DOHH2 (cell line): Measurements from ENCODE around the gene HPSE2.

Source experiments
- H3F3A ChIP-seq: fragments of 200-600 bp; sonication (generic), shearing (Covaris generic); 2 replicates; pipeline ENCODE4 v1.6.0; 2016; ENCODE audit warnings: antibody characterized with exemption, mild to moderate bottlenecking; ENCODE audit not compliant: control insufficient read depth, insufficient read depth
- H3K27ac ChIP-seq: fragments of 200-600 bp; sonication (generic); 2 replicates; pipeline ENCODE4 v1.5.1; 2014; ENCODE audit warnings: low read depth, mild to moderate bottlenecking, low read length, moderate library complexity
- H3K27me3 ChIP-seq: fragments of 200-600 bp; sonication (generic); 2 replicates; pipeline ENCODE4 v1.6.1; 2014; ENCODE audit warnings: mild to moderate bottlenecking, low read length, mixed read lengths; ENCODE audit not compliant: control insufficient read depth
- H3K36me3 ChIP-seq: fragments of 200-600 bp; sonication (generic); 2 replicates; pipeline ENCODE4 v1.6.1; 2014; ENCODE audit warnings: mild to moderate bottlenecking, low read length, moderate library complexity, mixed read lengths; ENCODE audit not compliant: control insufficient read depth
- H3K4me1 ChIP-seq: fragments of 200-600 bp; sonication (generic); 2 replicates; pipeline ENCODE4 v1.6.1; 2014; ENCODE audit warnings: mild to moderate bottlenecking, low read length, mixed read lengths; ENCODE audit not compliant: control insufficient read depth
- H3K4me2 ChIP-seq: fragments of 200-600 bp; sonication (generic); 2 replicates; pipeline ENCODE4 v1.6.0; 2014; ENCODE audit warnings: mild to moderate bottlenecking, low read length, moderate library complexity
- H3K4me3 ChIP-seq: fragments of 200-600 bp; sonication (generic); 2 replicates; pipeline ENCODE4 v1.5.1; 2014; ENCODE audit warnings: mild to moderate bottlenecking, low read length, mixed read lengths
- H3K79me2 ChIP-seq: fragments of 200-600 bp; sonication (generic); 2 replicates; pipeline ENCODE4 v1.6.1; 2014; ENCODE audit warnings: mild to moderate bottlenecking, low read length, mixed read lengths; ENCODE audit not compliant: control insufficient read depth
- H3K9me2 ChIP-seq: fragments of 200-600 bp; sonication (generic); replicated peaks from 2 replicates; pipeline ENCODE4 v1.6.1; 2014; ENCODE audit warnings: mild to moderate bottlenecking, low read length, mixed read lengths; ENCODE audit not compliant: control insufficient read depth
- H3K9me3 ChIP-seq: fragments of 200-600 bp; sonication (generic); 2 replicates; pipeline ENCODE4 v1.6.1; 2014; ENCODE audit warnings: antibody characterized with exemption, low read length, mixed read lengths; ENCODE audit not compliant: control insufficient read depth, insufficient read depth
- H4K20me1 ChIP-seq: fragments of 200-600 bp; sonication (generic); 2 replicates; pipeline ENCODE4 v1.6.0; 2014; ENCODE audit warnings: low read depth, mild to moderate bottlenecking, antibody characterized with exemption, low read length, moderate library complexity; ENCODE audit not compliant: control insufficient read depth, insufficient read depth
- CTCF ChIP-seq: fragments of 200-600 bp; sonication (generic); IDR thresholded peaks from one replicate; pipeline ENCODE4 v1.5.1; 2014; ENCODE audit warnings: antibody characterized with exemption, mild to moderate bottlenecking, low read depth, low read length; ENCODE audit not compliant: poor library complexity, severe bottlenecking
- EZH2phosphoT487 ChIP-seq: fragments of 200-600 bp; sonication (generic); IDR thresholded peaks from 2 replicates; pipeline ENCODE4 v1.6.1; 2017; ENCODE audit warnings: borderline replicate concordance, mild to moderate bottlenecking, antibody characterized with exemption, low read length, moderate library complexity, mixed read lengths

Gene HPSE2

GRCh38 chr10:98414578-98414931 is 821.1 kb downstream of the HPSE2 start:
- H3K4me3 ChIP-seq: peak overlapping the region; percentile 45
- H4K20me1 ChIP-seq: no peaks in the 10 kb centered on the region
- H3K79me2 ChIP-seq: no peaks in the 10 kb centered on the region
- peak overlapping the region; percentile 54 for H3K4me2 ChIP-seq
- peaks cover 8% of the 10 kb centered on the region for H3K4me1 ChIP-seq
- TF ChIP-seq EZH2phosphoT487 (no peak), CTCF (no peak)
- H3F3A ChIP-seq: no peaks in the 10 kb centered on the region
- peaks cover 2% of the 10 kb centered on the region; the same call in 1 of the 2 replicates for H3K36me3 ChIP-seq
- H3K27me3 ChIP-seq: no peaks in the 10 kb centered on the region
- H3K9me2 ChIP-seq: no peaks in the 10 kb centered on the region
- no peak overlapping the region for H3K27ac ChIP-seq
- H3K9me3 ChIP-seq: no peaks in the 10 kb centered on the region

- Histone ChIP-seq H3K4me3 (no peak overlapping the region), H3K36me3 (no peaks in the 10 kb centered on the region), H3K79me2 (no peaks in the 10 kb centered on the region), H3K9me3 (no peaks in the 10 kb centered on the region), H3K9me2 (no peaks in the 10 kb centered on the region), H4K20me1 (no peaks in the 10 kb centered on the region), H3F3A (no peaks in the 10 kb centered on the region), H3K27me3 (no peaks in the 10 kb centered on the region; the same call in none of the 2 replicates), H3K27ac (no peak overlapping the region), H3K4me2 (no peak overlapping the region), H3K4me1 (peaks cover 8% of the 10 kb centered on the region)
- TF ChIP-seq EZH2phosphoT487 (no peak), CTCF (no peak)
These were observed 823.9 kb downstream of the HPSE2 start for GRCh38 chr10:98411768-98412167.

GRCh38 chr10:98411166-98411565 is 824.5 kb downstream of the HPSE2 start:
- TF ChIP-seq EZH2phosphoT487: no peak
- TF ChIP-seq CTCF: no peak
- H3K9me3 ChIP-seq: no peaks in the 10 kb centered on the region
- H4K20me1 ChIP-seq: no peaks in the 10 kb centered on the region

GRCh38 chr10:98410759-98411158 is 824.9 kb downstream of the HPSE2 start:
- no peak overlapping the region for H3K27ac ChIP-seq
- no peak overlapping the region for H3K4me2 ChIP-seq
- H3K9me3 ChIP-seq: no peaks in the 10 kb centered on the region
- peaks cover 8% of the 10 kb centered on the region for H3K4me1 ChIP-seq
- no peaks in the 10 kb centered on the region; the same call in none of the 2 replicates for H3K27me3 ChIP-seq
- H4K20me1 ChIP-seq: no peaks in the 10 kb centered on the region
- H3K4me3 ChIP-seq: no peak overlapping the region
- TF ChIP-seq CTCF (no peak), EZH2phosphoT487 (no peak)
- H3F3A ChIP-seq: no peaks in the 10 kb centered on the region
- no peaks in the 10 kb centered on the region for H3K36me3 ChIP-seq
- H3K79me2 ChIP-seq: no peaks in the 10 kb centered on the region
- H3K9me2 ChIP-seq: no peaks in the 10 kb centered on the region

More at GRCh38 chr10:98411166-98411565, 824.5 kb downstream of the HPSE2 start:
- Histone ChIP-seq H3K4me1 (peaks cover 8% of the 10 kb centered on the region), H3K79me2 (no peaks in the 10 kb centered on the region), H3K36me3 (no peaks in the 10 kb centered on the region), H3K27ac (no peak overlapping the region), H3K4me3 (no peak overlapping the region), H3K9me2 (no peaks in the 10 kb centered on the region), H3F3A (no peaks in the 10 kb centered on the region), H3K4me2 (no peak overlapping the region), H3K27me3 (no peaks in the 10 kb centered on the region; the same call in none of the 2 replicates)
